ENCODE data around the gene NDUFS2. TPM values are rescaled to one million over a fixed set of nuclear protein-coding genes. Genes with fewer than 3 reads are reported as not detected.

NDUFS2 gene
- total RNA-seq, 1 donor from 2014 or later = 194 TPM

GRCh38 chr1:161196111-161196510 lies 6.1 kb upstream of the NDUFS2 start:
- DNase-seq (ENCODE audit: low read depth) = no peak

GRCh38 chr1:161196521-161197451 lies 5.4 kb upstream of the NDUFS2 start:
- no peak for DNase-seq (ENCODE audit: low read depth)

DNA sequence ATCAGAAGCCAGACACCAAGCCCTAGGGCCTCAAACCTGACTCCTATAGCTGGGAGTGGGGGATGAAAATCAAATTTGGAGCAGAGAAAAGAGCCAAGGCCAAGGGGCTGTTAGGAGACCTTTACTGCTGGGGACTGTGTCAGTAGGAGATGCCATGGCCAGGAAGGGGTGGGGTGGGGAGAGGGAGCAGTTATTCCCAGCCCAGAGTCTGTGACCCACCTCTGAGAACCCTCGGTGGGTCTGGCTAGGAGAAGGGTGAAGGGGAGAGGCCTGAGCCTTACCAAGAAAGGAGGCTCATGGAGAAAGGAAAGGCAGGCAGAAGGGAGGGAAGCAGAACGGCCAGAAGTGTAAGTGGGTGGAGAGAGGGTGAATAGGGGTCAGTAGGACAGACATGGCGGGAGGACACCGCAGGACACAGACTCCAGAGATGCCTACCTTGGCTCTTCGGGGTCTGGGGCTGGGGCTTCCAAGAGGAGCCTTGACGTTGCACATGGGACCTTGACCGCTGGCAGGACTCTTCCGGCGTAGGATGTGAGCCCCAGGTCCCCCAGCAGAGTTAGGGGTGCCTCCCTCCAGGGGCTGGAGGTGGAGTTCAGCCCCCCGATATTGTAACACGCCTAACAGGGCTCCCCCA lies 4.5 kb upstream of the NDUFS2 start:
- DNase-seq (ENCODE audit: low read depth) = no peak

- no peak for DNase-seq (ENCODE audit: low read depth)
Measured at GRCh38 chr1:161198194-161198896, 3.8 kb upstream of the NDUFS2 start.

GRCh38 chr1:161198897-161199431 lies 3.2 kb upstream of the NDUFS2 start, which contains the start of gene ADAMTS4:
TSS of gene ADAMTS4 (minus strand) at chr1:161199054. CDS start at chr1:161198627, 427 bp downstream.
- no peak for DNase-seq (ENCODE audit: low read depth)

GRCh38 chr1:161199506-161200139 lies 2.5 kb upstream of the NDUFS2 start:
- DNase-seq (ENCODE audit: low read depth) = no peak

DNA sequence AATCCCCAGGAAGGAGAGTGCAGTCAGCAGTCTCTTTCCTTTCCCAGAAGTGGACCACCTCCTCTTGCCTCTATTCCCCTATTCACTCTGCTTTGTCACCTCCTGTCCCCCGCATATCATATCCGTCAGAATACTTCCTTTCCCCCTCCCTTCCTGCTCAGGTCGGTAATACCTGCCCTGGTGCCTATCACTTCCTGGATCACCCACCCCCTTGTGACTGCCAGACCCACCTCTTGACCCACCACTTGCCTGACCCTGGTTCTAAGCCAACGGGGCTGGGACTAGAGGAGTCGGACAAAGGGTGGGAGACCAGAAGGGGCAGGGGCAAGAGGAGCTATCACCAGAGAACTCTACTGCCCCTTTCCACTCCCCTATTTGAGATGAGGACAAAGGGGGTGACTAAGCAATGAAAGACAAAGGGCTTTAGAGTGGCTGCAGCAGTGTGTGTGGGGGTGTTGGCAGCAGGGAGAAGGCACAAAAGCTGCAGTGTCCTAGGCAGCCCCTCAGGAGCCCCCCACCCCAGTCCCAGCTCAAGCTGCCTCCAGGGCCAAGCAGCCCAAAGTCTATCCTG lies 1.7 kb upstream of the NDUFS2 start:
- no peak for DNase-seq (ENCODE audit: low read depth)

DNA sequence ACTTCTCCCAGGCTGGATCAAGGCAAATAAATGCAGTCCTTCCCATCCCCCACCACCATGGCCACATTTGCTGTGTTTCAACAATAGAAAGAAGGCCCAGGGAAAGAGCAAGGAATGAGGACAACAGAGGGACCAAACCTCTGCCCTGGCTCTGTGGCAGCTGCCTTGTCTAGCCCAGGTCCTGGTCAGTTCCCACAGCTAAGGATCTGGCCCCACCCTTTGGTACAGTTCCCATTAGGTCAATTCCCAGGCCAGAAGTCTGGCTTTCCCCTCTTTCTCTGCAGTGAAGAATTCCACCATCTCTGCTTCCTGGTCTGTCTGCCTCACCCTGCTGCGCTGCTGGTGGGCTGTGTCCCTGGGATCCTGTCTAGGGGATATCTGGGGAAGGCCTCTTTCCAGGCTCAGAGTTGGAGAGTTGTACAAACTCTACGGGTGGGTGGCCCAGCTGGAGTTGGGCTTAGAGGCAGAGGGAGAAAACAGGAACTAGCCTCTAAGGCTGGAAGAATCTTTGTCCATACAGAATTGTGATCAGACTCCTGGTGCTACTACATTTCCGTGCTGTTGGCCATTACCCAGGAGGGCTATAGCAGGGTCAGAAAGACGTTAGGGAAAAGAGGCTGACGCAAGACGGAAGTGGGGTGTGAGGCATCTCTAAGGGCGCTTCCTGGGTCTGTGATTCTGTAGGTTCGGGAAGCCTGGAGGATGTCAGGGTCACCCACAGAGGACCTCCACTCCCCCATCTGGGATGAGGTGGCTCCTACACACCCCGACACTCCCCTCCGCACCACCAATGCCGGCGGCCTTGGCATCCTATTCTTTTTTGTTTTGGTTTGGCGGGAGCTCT lies 953 bp upstream of the NDUFS2 start:
- DNase-seq (ENCODE audit: low read depth) = no peak

GRCh38 chr1:161206411-161207140 lies 4.4 kb downstream of the NDUFS2 start:
- no peak for DNase-seq (ENCODE audit: low read depth)

DNA sequence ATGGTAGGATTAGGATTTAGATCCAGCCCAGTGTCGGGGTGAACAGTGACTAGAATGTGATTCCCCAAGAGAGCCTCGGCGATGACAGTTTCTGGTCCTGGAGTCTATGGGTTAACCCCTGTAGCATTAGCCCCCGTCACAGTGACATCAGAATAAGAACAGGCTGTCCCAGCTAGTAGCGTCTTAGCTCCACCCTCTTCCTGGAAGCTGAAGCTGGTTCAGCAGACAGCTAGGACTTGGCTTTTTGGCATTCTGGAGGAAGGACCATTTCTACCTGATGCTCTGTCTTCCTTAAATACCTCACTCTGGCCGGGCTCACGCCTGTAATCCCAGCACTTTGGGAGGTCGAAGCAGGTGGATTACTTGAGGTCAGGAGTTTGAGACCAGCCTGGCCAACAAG lies 5.0 kb downstream of the NDUFS2 start:
- no peak for DNase-seq (ENCODE audit: low read depth)

GRCh38 chr1:161209790-161210409 lies 7.7 kb downstream of the NDUFS2 start:
- peak; percentile 59 for DNase-seq (ENCODE audit: low read depth)

GRCh38 chr1:161214369-161214768 lies 12.2 kb downstream of the NDUFS2 start:
- DNase-seq (ENCODE audit: low read depth) = no peak

GRCh38 chr1:161215076-161215475 lies 12.9 kb downstream of the NDUFS2 start, which contains the start of gene FCER1G:
TSS of gene FCER1G (plus strand) at chr1:161215295. CDS start at chr1:161215322, 27 bp downstream.
- DNase-seq (ENCODE audit: low read depth) = no peak

DNA sequence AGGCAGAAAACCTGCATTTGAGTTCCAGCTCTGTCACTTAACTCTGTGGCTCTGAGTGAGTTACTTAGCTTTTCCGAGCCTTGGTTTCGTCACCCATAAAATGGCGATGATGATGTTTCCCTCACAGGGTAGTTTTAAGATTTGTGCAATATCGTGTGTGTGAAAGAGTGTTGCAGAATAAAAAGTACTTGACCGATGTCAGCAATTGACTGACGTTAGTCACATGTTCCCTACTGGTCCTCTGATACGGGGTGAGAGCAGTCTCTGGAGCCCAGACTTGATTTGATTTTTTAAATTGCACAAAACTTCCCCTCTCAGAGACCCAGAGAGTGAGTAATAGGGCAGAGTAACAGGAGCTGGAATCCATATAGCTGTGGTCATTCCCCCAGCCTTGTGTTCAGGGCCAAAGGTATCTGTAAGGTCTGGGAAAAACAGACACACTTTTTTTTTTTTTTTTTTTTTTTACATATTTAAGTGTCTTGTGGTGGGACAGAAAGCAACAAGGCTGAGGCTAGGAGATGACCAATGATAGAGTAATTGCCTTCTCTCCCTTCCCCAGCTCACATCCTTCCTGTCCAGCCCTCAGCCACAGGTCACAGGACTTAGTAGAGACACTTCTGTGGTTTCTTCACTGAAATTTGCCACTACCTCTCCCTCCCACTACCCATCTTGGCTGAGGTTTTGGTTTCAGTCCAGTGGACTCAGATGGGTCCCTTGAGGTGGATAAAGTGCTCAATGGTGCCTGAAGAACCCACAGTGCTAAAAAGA lies 15.0 kb downstream of the NDUFS2 start:
- peak; percentile 89 for DNase-seq (ENCODE audit: low read depth)

DNA sequence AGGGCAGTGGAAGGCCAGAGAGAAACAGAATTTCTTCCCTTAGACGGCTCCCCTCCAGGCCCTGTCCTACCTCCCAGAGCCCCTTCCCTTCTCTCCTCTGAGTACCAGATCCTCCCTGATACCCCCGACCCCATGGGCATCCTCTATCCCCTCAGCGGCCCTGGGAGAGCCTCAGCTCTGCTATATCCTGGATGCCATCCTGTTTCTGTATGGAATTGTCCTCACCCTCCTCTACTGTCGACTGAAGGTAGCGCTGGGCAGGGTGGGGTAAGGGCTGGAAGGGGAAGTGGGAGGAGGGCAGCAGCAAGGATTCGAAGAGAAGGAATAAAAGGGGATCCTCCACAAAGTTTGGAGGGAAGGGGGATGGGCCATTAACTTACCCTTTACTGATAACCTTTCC lies 15.7 kb downstream of the NDUFS2 start:
- DNase-seq (ENCODE audit: low read depth) = no peak

- DNase-seq (ENCODE audit: low read depth) = no peak
Measured at GRCh38 chr1:161218301-161219077, 16.3 kb downstream of the NDUFS2 start.

DNA sequence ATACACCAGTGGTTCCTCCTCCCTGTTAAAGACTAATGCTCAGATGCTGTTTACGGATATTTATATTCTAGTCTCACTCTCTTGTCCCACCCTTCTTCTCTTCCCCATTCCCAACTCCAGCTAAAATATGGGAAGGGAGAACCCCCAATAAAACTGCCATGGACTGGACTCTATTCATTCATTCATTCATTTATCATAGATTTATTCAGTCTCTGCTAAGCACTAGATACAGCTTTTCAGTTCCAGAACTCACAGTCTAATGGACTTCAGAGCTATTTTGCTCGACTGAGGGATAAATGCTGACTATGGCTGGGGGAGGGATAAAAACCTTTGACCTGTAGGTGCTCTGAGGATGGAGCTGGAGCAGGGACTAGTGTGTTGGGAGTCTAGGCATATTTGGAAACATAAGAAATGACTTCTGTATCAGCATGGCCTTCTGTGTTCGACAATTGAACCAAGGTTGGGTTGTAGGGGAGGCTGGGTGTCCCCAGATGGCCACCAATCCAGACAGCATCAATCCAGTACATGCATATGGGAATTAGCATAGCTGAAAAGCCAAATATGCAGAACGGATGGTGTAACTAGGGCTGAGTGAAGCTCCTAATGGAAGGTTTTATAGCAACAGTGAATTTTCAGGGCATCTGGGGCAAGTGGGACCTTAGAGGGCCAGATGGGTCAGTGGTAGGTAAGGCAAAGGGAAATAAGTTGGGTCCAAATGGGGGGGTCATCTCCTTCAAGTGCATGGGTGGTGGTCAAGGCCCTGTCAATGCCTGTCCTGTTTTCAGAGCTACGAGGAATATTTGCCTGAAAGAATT lies 17.1 kb downstream of the NDUFS2 start:
- DNase-seq (ENCODE audit: low read depth) = no peak

Data from renal cortical epithelial cell (primary cell).